MG63 (cell line): ENCODE results near the gene SYT13. TPM values are rescaled to one million over a fixed set of nuclear protein-coding genes. Genes with fewer than 3 reads are reported as not detected.

Experiments used
- DNase-seq: peaks from one replicate; pipeline ENCODE4 v3.0.0-alpha.2; 2020
- H3K27me3 ChIP-seq: fragments of 250-450 bp; sonication (Bioruptor Pico); 2 replicates; pipeline ENCODE4 v1.5.1; 2020; ENCODE audit warnings: mild to moderate bottlenecking, moderate library complexity
- H3K36me3 ChIP-seq: fragments of 250-450 bp; sonication (Bioruptor Pico); 2 replicates; pipeline ENCODE4 v1.5.1; 2020; ENCODE audit warnings: mild to moderate bottlenecking, moderate library complexity
- H3K4me3 ChIP-seq: fragments of 250-450 bp; sonication (Bioruptor Pico); 2 replicates; pipeline ENCODE4 v1.5.1; 2020; ENCODE audit warnings: mild to moderate bottlenecking, moderate library complexity
- H3K9me3 ChIP-seq: fragments of 250-450 bp; sonication (Bioruptor Pico); 2 replicates; pipeline ENCODE4 v1.5.1; 2020; ENCODE audit warnings: mild to moderate bottlenecking, moderate library complexity
- total RNA-seq: library from RNA; depleted of rRNA; stranded (reverse); fragments of >200 nt; shearing (Covaris generic); gene quantifications from 2 replicates; pipeline ENCODE4 v1.2.3, GENCODE V29; 2014; ENCODE audit warnings: low replicate concordance

The SYT13 gene
- total RNA-seq, 1 experiment from 2014 or later, result not detected

DNA sequence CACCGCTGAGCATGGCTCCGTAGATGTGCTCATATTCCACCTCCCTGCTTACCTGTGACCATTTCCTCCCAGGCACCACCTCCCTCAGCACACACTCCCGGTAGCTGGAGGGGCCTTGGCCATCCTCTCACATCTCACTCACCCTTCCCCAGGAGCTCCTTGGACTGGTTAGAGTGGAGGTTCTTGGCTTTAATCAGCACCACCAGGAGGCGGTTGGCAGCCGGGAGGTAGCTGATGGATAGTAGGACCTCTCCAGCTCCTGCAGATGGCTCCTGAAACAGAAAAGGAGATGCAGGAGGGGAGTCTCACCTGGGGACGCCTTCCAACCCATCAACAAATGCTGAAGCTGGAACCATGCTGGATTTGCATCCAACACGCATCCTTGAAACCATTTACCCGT is 39.9 kb downstream of the SYT13 start:
- Histone ChIP-seq H3K9me3 (no peaks in the 10 kb centered on the region), H3K36me3 (no peaks in the 10 kb centered on the region), H3K27me3 (no peaks in the 10 kb centered on the region), H3K4me3 (no peak overlapping the region)
- no peak for DNase-seq

DNA sequence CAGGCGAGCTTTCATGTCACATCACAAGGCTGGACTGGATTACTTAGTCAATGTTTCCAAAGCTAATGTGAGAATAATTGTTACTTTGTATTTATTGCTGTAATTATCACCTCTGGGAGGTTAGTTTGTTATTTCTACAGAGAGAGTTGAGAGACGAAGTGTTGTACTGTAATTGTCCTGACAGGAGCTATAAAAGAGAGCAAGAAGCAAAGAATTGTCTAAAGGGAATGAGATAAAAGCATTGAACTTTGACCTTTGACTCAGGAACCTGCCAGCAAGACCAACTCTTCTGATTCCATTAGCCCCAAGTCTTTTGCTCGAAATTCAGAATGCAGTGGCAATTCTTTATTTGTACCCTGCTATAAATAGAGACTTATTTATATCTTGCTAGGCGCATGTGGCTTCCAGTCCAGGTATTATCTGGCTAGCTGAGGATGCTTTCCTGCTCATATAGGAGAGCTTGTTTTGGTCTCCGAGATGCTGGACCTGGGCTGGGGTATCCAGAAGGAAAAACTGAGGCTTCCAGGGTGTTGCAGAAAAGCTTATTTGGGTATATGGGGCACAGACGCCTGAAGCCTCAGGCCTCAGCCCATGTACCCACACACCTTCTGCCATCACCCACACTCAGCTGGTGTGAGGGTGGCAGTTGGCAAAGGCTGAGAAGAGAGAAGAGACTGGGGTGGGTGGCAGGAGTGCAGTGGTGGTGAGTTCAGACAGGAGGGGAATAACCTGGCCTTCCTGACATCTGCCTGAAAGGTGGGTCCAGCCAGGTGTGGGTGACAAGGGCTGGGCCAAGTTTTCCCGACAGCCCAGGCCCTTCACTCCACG is 40.7 kb downstream of the SYT13 start:
- no peaks in the 10 kb centered on the region; the same call in 1 of the 2 replicates for H3K27me3 ChIP-seq
- no peak overlapping the region for H3K4me3 ChIP-seq
- H3K9me3 ChIP-seq, result no peaks in the 10 kb centered on the region
- no peak for DNase-seq
- H3K36me3 ChIP-seq, result no peaks in the 10 kb centered on the region

DNA sequence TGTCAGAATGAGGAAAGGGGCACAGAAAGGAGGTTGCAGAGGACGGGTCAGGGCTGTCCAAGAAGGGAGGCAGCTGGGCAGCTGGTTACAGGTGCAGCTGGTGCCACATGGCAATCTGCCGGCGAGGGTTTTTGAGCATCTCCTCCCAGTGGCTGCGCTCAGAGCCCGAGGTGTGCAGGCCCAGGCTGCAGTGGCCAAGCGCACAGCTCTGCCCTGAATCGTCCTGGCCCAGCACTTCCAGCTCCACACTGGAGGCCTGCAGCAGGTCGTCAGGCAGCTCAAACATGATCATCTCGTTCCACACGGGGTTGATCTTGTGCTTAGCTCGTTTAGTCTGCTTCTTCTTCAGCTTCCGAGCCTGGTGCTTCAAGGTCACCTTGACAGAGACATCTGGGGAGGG is 42.2 kb downstream of the SYT13 start:
- Histone ChIP-seq H3K36me3 (no peaks in the 10 kb centered on the region), H3K9me3 (no peaks in the 10 kb centered on the region), H3K27me3 (no peaks in the 10 kb centered on the region; the same call in 1 of the 2 replicates), H3K4me3 (no peak overlapping the region)
- no peak for DNase-seq

- no peak for DNase-seq
- H3K36me3 ChIP-seq, result no peaks in the 10 kb centered on the region
- no peaks in the 10 kb centered on the region for H3K9me3 ChIP-seq
- no peaks in the 10 kb centered on the region; the same call in 1 of the 2 replicates for H3K27me3 ChIP-seq
- no peak overlapping the region for H3K4me3 ChIP-seq
Measured at GRCh38 chr11:45239733-45240132, 46.4 kb downstream of the SYT13 start.

GRCh38 chr11:45238724-45239123 is 47.4 kb downstream of the SYT13 start:
- peak; percentile 55 for DNase-seq
- Histone ChIP-seq H3K27me3 (no peaks in the 10 kb centered on the region; the same call in 1 of the 2 replicates), H3K4me3 (no peak overlapping the region), H3K36me3 (no peaks in the 10 kb centered on the region), H3K9me3 (no peaks in the 10 kb centered on the region)

- Histone ChIP-seq H3K27me3 (no peaks in the 10 kb centered on the region; the same call in 1 of the 2 replicates), H3K36me3 (no peaks in the 10 kb centered on the region), H3K9me3 (no peaks in the 10 kb centered on the region), H3K4me3 (no peak overlapping the region)
- DNase-seq, result no peak
Measured at GRCh38 chr11:45237711-45238315, 48.3 kb downstream of the SYT13 start.

GRCh38 chr11:45234306-45235006 is 51.7 kb downstream of the SYT13 start:
- Histone ChIP-seq H3K27me3 (no peaks in the 10 kb centered on the region), H3K9me3 (no peaks in the 10 kb centered on the region)
- no peak for DNase-seq

DNA sequence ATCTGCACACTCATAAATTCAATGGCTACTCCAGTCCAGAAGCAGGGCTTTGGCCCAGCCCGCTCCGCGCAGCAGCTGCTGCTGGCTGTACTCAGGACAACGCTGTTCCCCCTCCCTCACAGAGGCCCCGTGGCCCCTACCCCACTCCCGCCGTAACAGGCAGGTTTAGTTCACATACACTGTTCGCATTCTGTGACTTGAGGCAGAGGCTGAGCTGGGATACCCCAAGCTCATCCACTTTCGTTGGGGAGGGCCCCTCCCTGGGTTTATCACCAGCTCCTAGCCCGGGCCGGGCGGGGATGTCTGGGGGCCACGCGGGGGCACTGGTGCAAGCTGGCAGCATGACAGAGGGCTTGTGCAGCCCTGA is 52.4 kb downstream of the SYT13 start:
- no peak for DNase-seq
- H3K36me3 ChIP-seq, result no peaks in the 10 kb centered on the region

More at GRCh38 chr11:45234306-45235006, 51.7 kb downstream of the SYT13 start:
- no peak overlapping the region for H3K4me3 ChIP-seq
- H3K36me3 ChIP-seq, result no peaks in the 10 kb centered on the region

DNA sequence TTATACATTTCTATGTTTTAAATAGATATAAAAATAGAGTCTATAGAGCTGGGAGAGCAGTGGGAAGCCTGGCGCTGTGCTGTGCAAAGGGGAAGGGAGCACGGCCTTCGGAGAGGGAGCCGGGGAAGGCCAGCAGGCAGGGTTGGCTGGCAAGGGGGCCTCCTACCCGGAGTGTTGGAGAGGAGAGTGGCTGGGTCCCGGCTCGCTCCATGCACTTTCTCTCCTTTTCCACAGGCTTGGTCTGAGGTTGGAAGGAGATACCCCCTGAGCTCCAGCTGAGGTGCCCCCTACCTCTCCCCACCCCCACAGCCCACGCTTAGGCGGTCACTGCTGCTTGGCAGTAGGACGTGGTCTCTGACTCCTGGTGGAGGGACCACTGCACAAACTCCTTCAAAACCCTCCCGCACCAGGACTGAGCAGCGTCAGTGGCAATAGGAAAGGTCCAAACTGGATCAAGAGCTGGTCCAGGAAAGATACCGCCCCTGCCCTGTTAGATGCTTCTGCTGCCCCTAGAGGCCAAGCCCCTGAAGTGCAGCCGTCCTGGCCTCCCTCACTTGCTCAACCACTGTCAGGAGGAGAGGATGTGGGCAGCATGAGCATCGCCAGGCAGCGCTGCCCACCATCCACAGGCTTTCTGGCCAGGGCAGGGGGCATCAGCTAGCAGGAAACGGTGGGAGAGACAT is 52.9 kb downstream of the SYT13 start:
- H3K9me3 ChIP-seq, result no peaks in the 10 kb centered on the region
- H3K27me3 ChIP-seq, result no peaks in the 10 kb centered on the region
- peak; percentile 66 for DNase-seq
- H3K36me3 ChIP-seq, result no peaks in the 10 kb centered on the region
- no peak overlapping the region for H3K4me3 ChIP-seq

More for the DNA sequence above, 52.4 kb downstream of the SYT13 start:
- Histone ChIP-seq H3K9me3 (no peaks in the 10 kb centered on the region), H3K27me3 (no peaks in the 10 kb centered on the region), H3K4me3 (no peak overlapping the region)

GRCh38 chr11:45232341-45233080 is 53.6 kb downstream of the SYT13 start:
- no peaks in the 10 kb centered on the region for H3K27me3 ChIP-seq
- H3K36me3 ChIP-seq, result no peaks in the 10 kb centered on the region
- DNase-seq, result no peak
- H3K9me3 ChIP-seq, result no peaks in the 10 kb centered on the region
- H3K4me3 ChIP-seq, result no peak overlapping the region

DNA sequence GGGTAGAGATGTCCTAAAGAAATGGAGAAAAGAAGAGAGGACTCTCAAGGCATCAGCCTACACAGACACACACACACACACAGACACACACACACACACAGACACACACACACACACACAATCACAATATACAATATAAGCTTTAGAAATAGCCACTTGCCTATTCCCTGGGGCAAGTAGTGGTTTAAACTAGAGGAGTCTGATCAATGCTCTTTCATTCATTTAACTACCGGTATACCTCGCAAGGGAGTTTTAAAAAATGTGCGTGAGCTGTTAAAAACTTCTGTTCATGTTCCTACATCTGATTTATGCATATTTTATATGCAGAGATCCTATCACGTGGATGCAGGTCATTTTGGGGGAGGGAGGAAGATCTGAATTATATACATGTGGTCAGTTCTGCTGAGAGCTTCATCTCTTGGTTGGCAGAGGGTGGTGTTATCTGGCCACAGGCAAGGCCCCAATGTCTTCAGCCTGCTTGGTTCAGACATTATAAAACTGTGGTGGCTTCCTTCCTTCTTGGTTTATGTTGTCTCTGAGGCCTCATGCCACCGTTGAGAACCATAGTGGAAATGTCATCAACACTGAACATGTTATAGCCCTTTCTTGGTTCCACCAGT is 56.6 kb downstream of the SYT13 start:
- Histone ChIP-seq H3K4me3 (no peak overlapping the region), H3K36me3 (no peaks in the 10 kb centered on the region), H3K27me3 (no peaks in the 10 kb centered on the region), H3K9me3 (no peaks in the 10 kb centered on the region)
- DNase-seq, result no peak

DNA sequence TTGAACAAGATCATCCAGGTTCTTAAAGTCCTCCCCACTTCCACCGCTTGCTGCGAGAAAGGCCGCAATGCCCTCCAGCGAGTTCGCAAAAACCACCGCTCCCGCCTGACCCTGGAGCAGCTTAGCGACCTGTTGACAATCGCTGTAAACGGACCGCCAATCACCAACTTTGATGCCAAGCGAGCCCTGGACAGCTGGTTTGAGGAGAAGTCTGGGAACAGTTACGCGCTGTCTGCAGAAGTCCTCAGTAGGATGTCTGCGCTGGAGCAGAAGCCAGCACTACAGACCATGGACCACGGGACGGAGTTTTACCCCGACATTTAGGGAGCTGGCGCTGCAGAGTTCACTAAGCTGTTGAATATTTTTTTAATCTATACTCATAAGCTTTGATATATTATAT is 58.3 kb downstream of the SYT13 start:
- Histone ChIP-seq H3K27me3 (no peaks in the 10 kb centered on the region), H3K36me3 (no peaks in the 10 kb centered on the region), H3K4me3 (no peak overlapping the region), H3K9me3 (no peaks in the 10 kb centered on the region)
- DNase-seq, result no peak

- Histone ChIP-seq H3K9me3 (no peaks in the 10 kb centered on the region), H3K27me3 (no peaks in the 10 kb centered on the region), H3K36me3 (no peaks in the 10 kb centered on the region), H3K4me3 (no peak overlapping the region)
- DNase-seq, result no peak
Measured at GRCh38 chr11:45226901-45227300, 59.2 kb downstream of the SYT13 start.

DNA sequence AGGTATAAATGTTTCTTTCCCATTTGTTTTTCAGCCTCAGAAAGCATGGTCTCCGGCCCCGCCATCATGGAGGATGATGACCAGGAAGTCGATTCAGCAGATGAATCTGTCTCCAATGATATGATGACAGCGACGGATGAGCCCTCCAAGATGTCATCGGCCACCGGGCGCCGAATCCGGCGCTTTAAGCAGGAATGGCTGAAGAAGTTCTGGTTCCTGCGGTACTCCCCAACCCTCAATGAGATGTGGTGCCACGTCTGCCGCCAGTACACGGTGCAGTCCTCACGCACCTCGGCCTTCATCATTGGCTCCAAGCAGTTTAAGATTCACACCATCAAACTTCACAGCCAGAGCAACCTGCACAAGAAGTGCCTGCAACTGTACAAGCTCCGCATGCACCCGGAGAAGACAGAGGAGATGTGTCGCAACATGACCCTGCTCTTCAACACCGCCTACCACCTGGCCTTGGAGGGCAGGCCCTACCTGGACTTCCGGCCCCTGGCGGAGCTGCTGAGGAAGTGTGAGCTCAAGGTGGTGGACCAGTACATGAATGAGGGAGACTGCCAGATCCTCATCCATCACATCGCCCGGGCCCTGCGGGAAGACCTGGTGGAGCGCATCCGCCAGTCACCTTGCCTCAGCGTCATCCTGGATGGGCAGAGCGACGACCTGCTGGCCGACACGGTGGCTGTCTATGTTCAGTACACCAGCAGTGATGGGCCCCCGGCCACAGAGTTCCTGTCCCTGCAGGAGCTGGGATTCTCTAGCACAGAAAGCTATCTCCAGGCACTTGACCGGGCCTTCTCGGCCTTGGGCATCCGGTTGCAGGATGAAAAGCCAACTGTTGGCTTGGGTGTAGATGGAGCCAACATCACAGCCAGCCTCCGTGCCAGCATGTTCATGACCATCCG is 59.9 kb downstream of the SYT13 start:
- DNase-seq, result no peak
- H3K27me3 ChIP-seq, result no peaks in the 10 kb centered on the region
- no peaks in the 10 kb centered on the region for H3K36me3 ChIP-seq
- no peaks in the 10 kb centered on the region for H3K9me3 ChIP-seq
- H3K4me3 ChIP-seq, result no peak overlapping the region

DNA sequence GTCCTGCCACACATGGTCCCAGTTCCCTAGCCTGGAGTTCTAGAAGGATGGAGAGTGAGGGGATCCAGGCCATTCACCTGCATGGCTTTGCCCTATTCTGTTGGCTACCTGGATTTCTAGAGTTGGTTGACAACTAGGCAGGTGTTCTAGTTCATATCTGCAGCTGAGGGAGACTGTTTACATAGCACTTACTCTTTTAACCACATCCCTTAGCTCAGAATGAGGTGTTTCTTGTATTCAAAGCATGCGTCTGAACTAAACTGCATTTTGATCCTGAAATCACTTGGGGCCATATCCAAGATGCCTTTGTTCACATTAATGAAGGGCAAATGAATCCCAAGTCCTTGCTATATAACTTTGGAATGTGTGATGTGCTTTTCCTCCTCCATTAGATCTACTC is 60.9 kb downstream of the SYT13 start:
- H3K4me3 ChIP-seq, result no peak overlapping the region
- no peak for DNase-seq
- no peaks in the 10 kb centered on the region for H3K9me3 ChIP-seq
- no peaks in the 10 kb centered on the region for H3K36me3 ChIP-seq
- no peaks in the 10 kb centered on the region for H3K27me3 ChIP-seq
